Peyer's patch (tissue), 4 donors: ENCODE measurements around the gene FYB2.

ENCODE experiments used
- POLR2A ChIP-seq, 2 donors: fragments of 450-650 bp; IDR thresholded peaks; one replicate each; pipeline ENCODE4 v1.5.1; 2017; ENCODE audit warnings: antibody characterized with exemption in 2 of 2, mild to moderate bottlenecking in 2 of 2, moderate library complexity in 2 of 2
- TF ChIP-seq, protein P1 (sequence below), 6 experiments: fragments of 450-650 bp in 4 of 6; fragments of 200-600 bp in 2 of 6; sonication (generic) in 1 of 6; IDR thresholded peaks; one replicate each; pipeline ENCODE4 v1.5.1; 2017 to 2019; ENCODE audit warnings: antibody characterized with exemption in 6 of 6, mild to moderate bottlenecking in 3 of 6, moderate library complexity in 1 of 6

DNA sequence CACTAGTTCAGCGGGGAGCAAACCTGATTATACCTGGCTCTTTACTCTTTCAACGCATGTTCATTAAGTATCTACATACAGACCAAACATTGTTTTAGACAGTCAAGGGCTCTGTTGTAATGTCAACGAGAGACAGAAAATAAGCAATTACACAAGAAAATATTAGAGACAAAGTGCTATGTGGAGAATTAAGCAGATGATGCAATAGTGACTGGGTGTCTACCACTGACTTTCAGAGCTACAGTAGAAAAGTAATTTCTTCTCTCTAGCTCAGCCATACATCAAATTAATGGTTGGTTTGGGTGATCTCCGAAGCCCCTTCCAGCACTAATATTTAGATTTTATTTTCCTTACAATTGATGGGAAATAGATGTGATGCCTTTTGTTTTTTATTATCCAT lies 23.3 kb downstream of the FYB2 start:
- TF ChIP-seq, protein P1, sequence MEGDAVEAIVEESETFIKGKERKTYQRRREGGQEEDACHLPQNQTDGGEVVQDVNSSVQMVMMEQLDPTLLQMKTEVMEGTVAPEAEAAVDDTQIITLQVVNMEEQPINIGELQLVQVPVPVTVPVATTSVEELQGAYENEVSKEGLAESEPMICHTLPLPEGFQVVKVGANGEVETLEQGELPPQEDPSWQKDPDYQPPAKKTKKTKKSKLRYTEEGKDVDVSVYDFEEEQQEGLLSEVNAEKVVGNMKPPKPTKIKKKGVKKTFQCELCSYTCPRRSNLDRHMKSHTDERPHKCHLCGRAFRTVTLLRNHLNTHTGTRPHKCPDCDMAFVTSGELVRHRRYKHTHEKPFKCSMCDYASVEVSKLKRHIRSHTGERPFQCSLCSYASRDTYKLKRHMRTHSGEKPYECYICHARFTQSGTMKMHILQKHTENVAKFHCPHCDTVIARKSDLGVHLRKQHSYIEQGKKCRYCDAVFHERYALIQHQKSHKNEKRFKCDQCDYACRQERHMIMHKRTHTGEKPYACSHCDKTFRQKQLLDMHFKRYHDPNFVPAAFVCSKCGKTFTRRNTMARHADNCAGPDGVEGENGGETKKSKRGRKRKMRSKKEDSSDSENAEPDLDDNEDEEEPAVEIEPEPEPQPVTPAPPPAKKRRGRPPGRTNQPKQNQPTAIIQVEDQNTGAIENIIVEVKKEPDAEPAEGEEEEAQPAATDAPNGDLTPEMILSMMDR (IDR thresholded peaks at IDR 0.05) = no peak
- TF ChIP-seq POLR2A (IDR thresholded peaks at IDR 0.05) = no peak
